ENCODE data around the gene BUD23. TPM values are rescaled to one million over a fixed set of nuclear protein-coding genes. Genes with fewer than 3 reads are reported as not detected.

The BUD23 gene
- total and polyA plus RNA-seq, 8 donors: 17.4 to 71.9 (median 44.2) TPM

DNA sequence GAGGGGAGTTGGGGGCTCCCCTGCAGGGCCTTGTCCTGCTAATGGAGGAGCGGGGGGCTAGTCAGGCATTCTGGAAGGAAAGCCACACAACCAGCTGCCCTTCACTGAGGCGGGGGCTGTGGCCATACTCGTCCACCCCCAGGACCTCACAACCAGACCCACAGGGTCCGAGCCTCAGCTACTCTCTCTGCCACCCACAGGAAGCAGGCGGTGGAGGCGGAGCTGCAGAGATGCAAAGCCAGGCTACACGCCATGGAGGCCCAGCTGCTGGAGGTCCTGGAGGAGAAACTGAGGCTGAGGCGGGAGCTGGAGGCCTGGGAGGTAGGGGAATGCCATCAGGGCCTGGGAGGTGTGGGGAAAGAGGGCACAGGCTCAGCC is 52.1 kb downstream of the BUD23 start:
- Histone ChIP-seq H3K9me3 (no peaks in the 10 kb centered on the region), H3K27ac (peak overlapping the region in 2 of 5 donors; percentile 67 to 78), H3K27me3 (no peaks in the 10 kb centered on the region), H3K4me3 (no peak overlapping the region), H3K36me3 (peaks cover 4 to 26% (median 22%) of the 10 kb centered on the region in 4 donors), H3K4me1 (peaks cover 7 to 30% (median 23%) of the 10 kb centered on the region in 4 donors)
- DNase-seq: no peak
- WGBS, 5 donors: 83 to 96% (median 93%) methylated on average over 8 of the region's 8 CpGs
- TF ChIP-seq POLR2A (IDR thresholded peaks at IDR 0.05) (no peak), EP300 (IDR thresholded peaks at IDR 0.05) (no peak), POLR2AphosphoS5 (IDR thresholded peaks at IDR 0.05) (no peak)
- TF ChIP-seq, protein P1, sequence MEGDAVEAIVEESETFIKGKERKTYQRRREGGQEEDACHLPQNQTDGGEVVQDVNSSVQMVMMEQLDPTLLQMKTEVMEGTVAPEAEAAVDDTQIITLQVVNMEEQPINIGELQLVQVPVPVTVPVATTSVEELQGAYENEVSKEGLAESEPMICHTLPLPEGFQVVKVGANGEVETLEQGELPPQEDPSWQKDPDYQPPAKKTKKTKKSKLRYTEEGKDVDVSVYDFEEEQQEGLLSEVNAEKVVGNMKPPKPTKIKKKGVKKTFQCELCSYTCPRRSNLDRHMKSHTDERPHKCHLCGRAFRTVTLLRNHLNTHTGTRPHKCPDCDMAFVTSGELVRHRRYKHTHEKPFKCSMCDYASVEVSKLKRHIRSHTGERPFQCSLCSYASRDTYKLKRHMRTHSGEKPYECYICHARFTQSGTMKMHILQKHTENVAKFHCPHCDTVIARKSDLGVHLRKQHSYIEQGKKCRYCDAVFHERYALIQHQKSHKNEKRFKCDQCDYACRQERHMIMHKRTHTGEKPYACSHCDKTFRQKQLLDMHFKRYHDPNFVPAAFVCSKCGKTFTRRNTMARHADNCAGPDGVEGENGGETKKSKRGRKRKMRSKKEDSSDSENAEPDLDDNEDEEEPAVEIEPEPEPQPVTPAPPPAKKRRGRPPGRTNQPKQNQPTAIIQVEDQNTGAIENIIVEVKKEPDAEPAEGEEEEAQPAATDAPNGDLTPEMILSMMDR (IDR thresholded peaks at IDR 0.05): no peak
- intact Hi-C loops (cut with DNase I; ENCODE audit: low total_unique reads): no loop called here

DNA sequence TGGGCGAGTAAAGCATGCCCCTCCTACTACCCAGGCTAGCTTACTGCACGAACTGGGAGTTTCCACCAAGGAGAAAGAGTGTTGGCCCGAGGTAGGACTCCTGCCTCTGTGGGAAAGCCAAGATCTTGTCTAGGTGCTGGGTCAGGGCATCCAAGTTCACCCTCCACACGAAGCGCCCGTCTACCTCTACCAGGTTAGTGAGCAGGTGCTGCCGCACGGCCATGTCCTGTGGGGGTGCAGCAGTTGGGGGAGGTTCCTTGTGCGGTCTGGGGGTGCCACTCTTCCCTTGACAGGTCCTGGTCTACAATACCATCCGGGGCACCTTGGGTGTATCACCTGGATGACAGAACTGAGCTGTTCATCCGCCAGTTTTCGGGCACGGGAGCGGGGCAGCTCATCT is 53.5 kb downstream of the BUD23 start:
- peaks cover 7 to 32% (median 23%) of the 10 kb centered on the region in 4 donors for H3K4me1 ChIP-seq
- H3K27ac ChIP-seq: no peak overlapping the region
- intact Hi-C loops (cut with DNase I; ENCODE audit: low total_unique reads): no loop called here
- 90 to 96% (median 92%) methylated on average over 13 to 14 of the region's 14 CpGs for WGBS, 5 donors
- no peaks in the 10 kb centered on the region for H3K9me3 ChIP-seq
- H3K27me3 ChIP-seq: no peaks in the 10 kb centered on the region
- H3K4me3 ChIP-seq: no peak overlapping the region
- TF ChIP-seq EP300 (IDR thresholded peaks at IDR 0.05) (no peak), POLR2AphosphoS5 (IDR thresholded peaks at IDR 0.05) (no peak), POLR2A (IDR thresholded peaks at IDR 0.05) (no peak)
- TF ChIP-seq, protein P1 (IDR thresholded peaks at IDR 0.05): no peak
- H3K36me3 ChIP-seq: peaks cover 4 to 26% (median 22%) of the 10 kb centered on the region in 4 donors
- peak in 1 of 2 donors; percentile 20 for DNase-seq

DNA sequence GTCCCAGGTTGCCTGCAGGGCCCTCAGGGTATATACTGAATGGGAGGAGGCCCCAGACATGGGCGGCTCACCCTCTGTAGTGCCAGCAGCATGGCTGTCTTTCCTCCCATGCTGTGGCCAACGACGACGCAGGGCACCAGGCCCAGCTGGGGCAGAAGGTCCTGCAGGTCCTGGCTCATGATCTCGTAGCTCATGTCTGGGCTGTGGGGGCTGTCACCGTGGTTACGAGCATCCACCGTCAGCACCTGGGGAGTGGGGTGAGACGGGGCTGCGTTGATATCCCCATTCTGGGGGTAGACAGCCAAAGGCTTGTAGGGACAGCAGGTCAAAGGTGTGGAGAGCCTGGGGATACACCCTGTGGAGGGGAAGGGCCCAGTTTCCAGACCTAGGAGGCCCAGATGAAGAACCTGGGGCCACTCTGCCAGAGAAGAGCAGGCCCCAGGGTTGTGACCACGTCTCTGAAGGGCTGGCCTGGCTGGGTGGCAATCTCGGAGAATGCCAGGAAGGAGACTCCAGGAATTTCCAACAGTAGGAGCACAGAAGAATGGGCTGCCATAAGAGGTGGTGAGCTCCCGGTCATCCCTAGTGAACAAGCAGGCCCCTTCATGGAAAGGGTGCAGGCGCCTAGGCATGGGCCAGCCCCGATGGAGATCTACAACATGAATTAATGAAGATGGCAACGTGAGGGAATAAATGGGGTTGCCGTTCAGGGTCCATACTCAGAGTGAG is 54.3 kb downstream of the BUD23 start:
- intact Hi-C loops (cut with DNase I; ENCODE audit: low total_unique reads): no loop called here
- TF ChIP-seq POLR2A (IDR thresholded peaks at IDR 0.05) (no peak), EP300 (IDR thresholded peaks at IDR 0.05) (no peak), POLR2AphosphoS5 (IDR thresholded peaks at IDR 0.05) (no peak)
- TF ChIP-seq, protein P1 (IDR thresholded peaks at IDR 0.05): no peak
- no peaks in the 10 kb centered on the region for H3K9me3 ChIP-seq
- no peaks in the 10 kb centered on the region for H3K27me3 ChIP-seq
- peaks cover 4 to 26% (median 22%) of the 10 kb centered on the region in 4 donors for H3K36me3 ChIP-seq
- DNase-seq: peak in 1 of 2 donors; percentile 19
- peaks cover 14 to 39% (median 31%) of the 10 kb centered on the region in 4 donors for H3K4me1 ChIP-seq
- peak overlapping the region; percentile 92 to 97 (median 94) for H3K27ac ChIP-seq
- WGBS, 5 donors: 71 to 81% (median 74%) methylated on average over 11 to 17 of the region's 17 CpGs
- peak overlapping the region; percentile 81 to 92 (median 81) for H3K4me3 ChIP-seq

DNA sequence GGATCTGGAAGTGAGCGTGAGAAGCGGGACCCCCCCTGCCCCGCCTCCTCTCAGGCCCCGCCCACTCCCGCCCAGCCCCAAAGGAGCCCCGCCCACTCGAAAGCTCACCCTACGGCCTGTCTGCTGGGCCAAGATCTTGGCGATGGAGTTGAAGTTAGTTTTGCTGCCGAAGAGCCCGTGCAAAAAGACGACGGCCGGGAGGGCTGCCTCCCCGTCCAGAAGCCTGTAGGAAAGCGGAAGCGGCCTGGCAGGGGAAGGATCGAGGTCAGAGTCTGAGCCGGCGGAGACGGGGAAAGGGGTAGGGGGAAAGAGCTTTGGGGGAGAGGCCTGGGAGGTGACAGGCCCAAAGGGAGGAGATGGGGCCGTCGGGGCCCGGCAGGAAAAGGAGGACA is 54.8 kb downstream of the BUD23 start:
- no peaks in the 10 kb centered on the region for H3K9me3 ChIP-seq
- H3K4me3 ChIP-seq: peak overlapping the region; percentile 81 to 92 (median 81)
- H3K27ac ChIP-seq: peak overlapping the region; percentile 92 to 97 (median 94)
- intact Hi-C loops (cut with DNase I; ENCODE audit: low total_unique reads): no loop called here
- peak; percentile 59 to 84 for DNase-seq
- H3K36me3 ChIP-seq: peaks cover 4 to 26% (median 22%) of the 10 kb centered on the region in 4 donors
- no peaks in the 10 kb centered on the region for H3K27me3 ChIP-seq
- 0 to 1% (median 1%) methylated on average over 18 to 24 of the region's 24 CpGs for WGBS, 5 donors
- H3K4me1 ChIP-seq: peaks cover 19 to 45% (median 36%) of the 10 kb centered on the region in 4 donors
- no peak for TF ChIP-seq EP300 (IDR thresholded peaks at IDR 0.05)
- TF ChIP-seq, protein P1 (IDR thresholded peaks at IDR 0.05): no peak
- TF ChIP-seq POLR2AphosphoS5 (IDR thresholded peaks at IDR 0.05): no peak
- TF ChIP-seq POLR2A (IDR thresholded peaks at IDR 0.05): no peak

All from stomach (tissue), 9 donors.